Breast epithelium (tissue), 3 donors: ENCODE data around the gene LIPG.

Experiments
- CTCF ChIP-seq, 3 donors: fragments of 450-650 bp; IDR thresholded peaks; one replicate each; pipeline ENCODE4 v1.5.1; 2016 to 2017; ENCODE audit warnings: antibody characterized with exemption in 3 of 3, mild to moderate bottlenecking in 3 of 3, moderate library complexity in 3 of 3
- POLR2A ChIP-seq: fragments of 450-650 bp; IDR thresholded peaks from one replicate; pipeline ENCODE4 v1.6.1; 2016; ENCODE audit warnings: antibody characterized with exemption, mild to moderate bottlenecking, moderate library complexity

GRCh38 chr18:49517483-49517882, 44.4 kb upstream of the LIPG start:
- TF ChIP-seq CTCF (IDR thresholded peaks at IDR 0.05) (no peak), POLR2A (no peak)
